SKM-1 treated with dmso at 0.1 percent for 144 hours (cell line): ENCODE data around the gene ALDH1A2.
"Not testable (repeated sequence)": the region's sequence is repeated elsewhere in the genome, so short reads cannot be mapped to it uniquely, and the experiment has no call there.

Experiments used
- DNase-seq: peaks from one replicate; lab custom pipeline; 2025; ENCODE audit not compliant: unreplicated experiment; lab: John Stamatoyannopoulos, UW

The ALDH1A2 gene

DNA sequence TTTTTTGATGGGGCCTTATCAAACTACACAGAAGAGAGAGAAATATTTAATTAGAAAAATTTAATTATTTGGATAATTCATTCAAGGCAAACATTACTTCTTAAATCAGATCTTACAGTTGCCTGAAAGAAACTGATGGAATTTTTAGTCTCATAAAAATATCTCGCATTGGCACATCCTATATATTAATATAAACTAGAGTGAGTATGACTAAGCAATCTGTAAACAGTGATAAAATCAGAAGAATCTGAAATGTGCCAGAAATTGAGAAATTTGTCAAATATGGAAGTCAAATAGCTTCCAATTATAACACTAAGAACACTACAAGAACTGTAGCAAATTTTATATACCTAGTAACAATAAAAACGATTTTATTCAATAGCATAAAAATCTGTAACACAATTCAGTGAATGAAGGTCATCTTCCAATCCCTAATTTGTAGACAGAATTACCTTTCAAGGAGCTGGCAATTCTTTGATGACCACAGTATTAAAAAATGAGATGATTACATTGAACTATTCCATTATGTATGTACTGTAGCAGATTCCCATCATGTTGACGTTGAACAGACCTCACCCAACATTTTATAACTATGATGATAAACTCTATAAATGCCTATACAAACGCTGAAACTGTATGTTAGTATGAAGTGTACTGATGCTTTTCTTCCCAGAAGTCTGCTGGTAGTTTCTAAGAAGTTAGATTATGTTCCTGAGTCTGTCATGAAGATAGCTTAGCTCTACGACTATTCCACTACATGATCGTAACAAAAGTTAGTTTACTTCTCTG lies 63.0 kb downstream of the ALDH1A2 start:
- no peak for DNase-seq

- not testable (repeated sequence) for DNase-seq
These were observed 65.8 kb downstream of the ALDH1A2 start for GRCh38 chr15:57999699-58000098.

GRCh38 chr15:57996561-57996960 lies 69.0 kb downstream of the ALDH1A2 start:
- no peak for DNase-seq

- no peak for DNase-seq
These were observed 71.1 kb downstream of the ALDH1A2 start for GRCh38 chr15:57994221-57995049.

DNA sequence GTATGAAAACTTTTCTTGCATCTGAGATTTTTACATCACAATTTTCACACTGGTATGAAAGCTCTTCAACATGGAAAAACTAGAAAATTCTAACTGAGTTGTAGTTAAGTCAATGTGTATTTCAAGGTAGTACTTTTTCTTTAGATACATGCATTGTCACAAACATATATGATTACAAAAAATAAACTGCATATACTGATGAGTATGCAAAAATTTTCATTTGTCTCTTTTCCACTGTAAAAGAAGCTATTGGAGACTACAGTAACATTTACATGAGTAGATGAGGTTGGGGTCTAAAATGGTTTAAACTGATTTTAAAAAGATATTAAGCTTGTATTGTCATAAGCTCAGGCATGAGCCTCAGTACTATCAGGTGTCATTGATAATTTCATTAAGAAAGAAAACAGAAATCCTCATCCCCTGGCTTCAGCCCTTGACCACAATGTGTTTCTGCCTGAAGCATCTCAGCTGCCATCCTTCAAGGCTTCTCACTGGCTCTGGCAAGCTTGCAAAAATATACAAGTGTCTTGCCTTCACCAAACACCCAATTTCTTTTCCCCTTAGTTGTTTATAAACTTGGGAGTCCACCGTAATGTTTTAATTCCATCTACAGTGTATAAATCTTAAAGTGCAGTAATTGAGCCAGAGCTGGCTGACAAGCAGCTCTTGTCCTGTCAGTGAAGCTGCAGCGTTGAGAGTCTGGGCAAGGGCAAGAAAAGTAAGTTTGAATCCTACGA lies 71.9 kb downstream of the ALDH1A2 start:
- no peak for DNase-seq

DNA sequence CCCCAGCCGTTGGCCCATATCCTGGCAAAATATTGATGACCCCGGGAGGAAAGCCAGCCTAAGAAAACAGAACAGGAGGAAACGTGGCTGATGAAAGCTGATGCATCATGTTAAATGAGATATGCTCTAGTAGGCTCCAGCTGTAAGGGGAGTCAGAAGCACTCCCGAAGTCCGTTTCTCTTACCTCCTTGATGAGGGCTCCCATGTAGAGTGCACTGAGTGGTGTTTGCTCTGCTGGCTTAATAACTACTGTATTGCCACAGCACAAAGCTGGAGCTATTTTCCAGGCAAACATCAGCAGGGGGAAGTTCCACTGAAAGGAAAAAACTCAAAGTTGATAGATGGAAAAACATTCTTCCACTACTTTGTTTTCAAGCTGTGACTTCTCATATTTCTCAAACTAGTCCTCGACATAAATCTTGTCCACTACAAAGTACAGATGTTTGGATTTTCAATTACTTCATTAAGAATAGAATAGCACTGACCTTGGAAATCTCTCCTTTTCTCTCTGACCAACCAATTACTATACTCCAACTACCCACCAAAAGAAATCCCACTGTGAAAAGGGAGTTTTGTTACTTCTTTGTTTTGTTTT lies 72.7 kb downstream of the ALDH1A2 start:
- DNase-seq, result no peak

DNA sequence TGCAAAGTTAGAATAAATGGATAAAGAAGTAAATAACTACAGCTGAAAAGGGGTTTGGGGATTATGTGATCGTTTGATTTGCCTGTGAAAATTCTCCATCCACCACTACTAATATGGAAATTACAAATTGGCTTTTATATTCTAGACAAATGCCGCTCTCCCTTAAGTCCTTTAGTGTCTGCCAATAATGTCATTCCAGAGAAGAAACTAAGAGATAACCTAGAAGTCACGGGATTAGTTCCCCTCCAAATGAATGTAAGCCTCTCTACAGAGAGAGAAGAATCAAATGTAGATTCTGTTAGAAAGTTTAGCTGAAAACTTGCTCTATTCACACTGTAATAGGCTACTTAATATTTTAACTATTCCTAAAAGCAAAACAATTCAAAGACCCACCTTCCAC lies 92.0 kb downstream of the ALDH1A2 start:
- no peak for DNase-seq

GRCh38 chr15:57972864-57973263 lies 92.6 kb downstream of the ALDH1A2 start:
- DNase-seq, result no peak

DNA sequence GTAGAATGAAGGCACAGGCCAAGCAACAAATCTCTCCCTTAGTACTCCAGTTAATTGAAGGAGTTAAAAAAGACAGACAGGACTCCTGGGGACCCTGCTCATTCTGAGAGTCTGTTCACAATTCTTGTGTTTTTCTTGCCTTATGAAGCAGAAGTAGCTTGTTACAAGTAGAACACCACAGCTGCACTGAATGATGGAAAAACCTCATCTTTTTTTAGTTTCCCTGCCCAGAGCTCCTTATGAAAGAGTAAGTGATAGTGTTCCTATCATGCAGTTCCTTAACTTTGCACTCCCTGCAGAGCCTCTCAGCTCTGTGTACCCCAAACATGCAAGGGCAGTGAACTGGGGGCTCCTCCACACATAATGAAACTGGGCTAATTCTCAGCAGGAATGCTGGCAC lies 95.5 kb downstream of the ALDH1A2 start:
- no peak for DNase-seq

- no peak for DNase-seq
These were observed 96.2 kb downstream of the ALDH1A2 start for GRCh38 chr15:57969355-57969754.

GRCh38 chr15:57962887-57963286 lies 102.6 kb downstream of the ALDH1A2 start:
- peak; percentile 60 for DNase-seq

GRCh38 chr15:57961919-57962318 lies 103.6 kb downstream of the ALDH1A2 start:
- DNase-seq, result no peak

- no peak for DNase-seq
These were observed 108.4 kb downstream of the ALDH1A2 start for GRCh38 chr15:57957113-57957512.

- DNase-seq, result no peak
These were observed 111.6 kb downstream of the ALDH1A2 start for GRCh38 chr15:57953874-57954273.

DNA sequence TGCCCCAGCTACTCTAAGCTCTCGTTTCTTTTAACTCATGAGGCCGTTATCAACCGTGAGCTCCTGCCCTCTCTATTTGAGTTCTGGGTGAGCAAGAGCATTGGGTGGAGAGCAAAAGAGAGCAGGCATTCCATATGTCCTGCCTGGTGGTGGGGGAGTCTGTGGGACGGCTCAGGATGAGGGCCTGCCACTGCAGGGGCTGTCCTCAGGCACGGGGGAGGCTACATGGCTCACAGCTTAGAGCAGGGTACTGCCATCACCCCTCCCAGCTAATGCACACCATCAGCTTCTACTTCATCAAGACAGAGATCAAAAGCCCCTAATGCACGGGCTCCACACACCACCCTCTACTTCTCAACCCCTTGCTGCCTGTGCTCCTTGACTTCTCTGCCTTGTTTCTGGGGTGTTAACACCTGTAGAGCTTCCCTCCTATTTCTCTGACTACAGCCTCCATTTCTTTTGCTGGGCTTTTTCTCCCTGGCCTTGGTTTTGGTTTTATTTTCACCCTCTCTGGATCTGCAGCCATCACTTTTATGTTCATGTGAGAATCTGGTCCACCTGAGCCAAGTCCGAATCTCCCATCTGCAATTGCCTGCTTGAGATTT lies 114.1 kb downstream of the ALDH1A2 start:
- no peak for DNase-seq

DNA sequence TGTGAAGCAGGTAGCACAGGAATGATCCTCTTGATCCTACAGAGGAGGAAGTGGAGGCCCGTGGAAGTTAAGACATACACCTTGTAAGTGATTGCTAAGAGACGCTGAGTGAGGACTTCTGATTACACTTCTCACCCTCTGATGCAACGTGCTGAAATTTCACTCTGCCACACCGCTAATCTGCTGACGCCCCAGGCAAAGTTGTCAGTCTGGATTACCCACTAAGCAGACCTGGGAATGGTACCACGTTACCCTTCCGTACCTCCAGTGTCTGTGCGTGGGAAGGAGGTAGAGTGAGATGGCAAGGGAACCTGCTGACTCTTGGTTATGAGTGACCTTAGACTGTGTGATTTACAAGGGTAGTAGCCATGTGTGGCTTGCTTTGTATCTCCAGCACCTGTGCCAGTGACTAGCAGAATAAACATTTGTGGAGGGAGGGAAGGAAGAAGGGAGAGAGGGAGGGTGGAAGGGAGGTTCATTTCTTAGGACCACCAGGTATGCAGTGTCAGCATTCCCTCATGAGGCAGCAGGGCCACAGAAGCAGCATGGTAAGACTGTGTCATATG lies 115.0 kb downstream of the ALDH1A2 start:
- DNase-seq, result no peak

DNA sequence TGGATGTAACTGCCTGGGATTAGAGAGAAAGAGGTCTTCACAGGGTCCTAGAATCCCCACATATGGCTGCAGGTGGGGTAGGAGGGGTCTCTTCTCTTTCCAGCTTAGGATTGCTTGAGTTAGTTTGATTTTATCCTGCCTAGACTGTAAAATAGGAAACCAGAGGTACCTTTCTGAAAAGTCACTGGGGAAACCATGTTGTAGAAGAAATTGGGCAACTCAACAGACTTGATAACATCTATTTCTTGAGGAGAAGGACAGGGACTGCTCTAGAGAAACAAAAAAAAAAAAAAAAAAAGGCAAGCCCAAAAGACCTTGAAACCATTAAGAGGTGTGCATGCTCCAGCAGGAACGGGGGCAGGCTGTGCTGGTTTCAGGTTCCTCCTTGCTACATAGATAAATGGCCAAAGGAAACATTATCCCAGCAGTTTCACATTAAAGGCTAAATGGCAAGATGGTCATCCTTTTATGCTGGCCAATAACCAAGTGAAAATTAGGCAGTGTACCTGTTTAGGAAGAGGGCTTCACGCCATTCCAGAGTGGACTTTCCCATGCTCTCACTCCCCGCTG lies 116.1 kb downstream of the ALDH1A2 start:
- no peak for DNase-seq

DNA sequence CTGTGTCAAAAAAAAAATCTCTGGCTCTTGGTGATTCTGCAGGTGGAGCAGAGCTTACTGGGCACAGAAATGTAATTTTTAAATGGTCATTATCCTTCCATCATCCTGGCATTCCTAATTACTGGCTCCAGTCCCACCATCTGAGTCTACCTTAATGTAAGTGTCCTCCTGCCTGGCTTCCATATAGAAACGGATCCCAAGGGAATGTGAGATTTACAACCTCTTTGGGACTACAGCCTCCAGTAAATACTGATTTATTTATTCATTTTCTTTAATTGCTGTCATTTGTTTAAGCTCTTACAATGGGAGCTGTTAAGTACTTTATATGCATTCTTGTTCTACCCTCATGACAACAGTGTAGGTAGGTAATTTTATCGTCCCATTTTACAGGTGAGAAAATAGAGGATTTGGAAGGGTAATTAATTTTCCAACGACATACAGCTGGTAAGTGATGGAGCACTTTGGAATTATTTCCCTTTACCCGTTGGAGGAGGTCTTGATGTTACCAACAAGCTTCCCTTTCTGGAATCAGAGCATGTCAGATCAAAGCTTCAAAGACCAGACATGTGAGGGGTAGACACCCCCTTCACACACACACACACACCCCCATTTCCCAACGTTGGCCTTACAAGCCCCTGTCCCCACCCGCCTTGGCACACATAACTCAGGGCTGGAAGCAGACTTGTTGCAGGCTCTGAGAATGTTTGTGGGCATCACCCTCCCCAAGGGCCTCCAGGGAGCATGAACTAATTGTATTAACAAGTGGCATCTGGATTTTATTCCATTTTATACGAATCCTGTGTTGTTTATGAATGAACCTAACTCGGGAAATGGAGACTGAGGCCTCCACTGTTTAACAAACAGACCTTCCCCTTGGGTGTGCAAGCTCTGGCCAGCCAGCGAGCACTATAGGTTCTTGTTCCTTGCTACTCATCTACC lies 116.9 kb downstream of the ALDH1A2 start:
- DNase-seq, result no peak

DNA sequence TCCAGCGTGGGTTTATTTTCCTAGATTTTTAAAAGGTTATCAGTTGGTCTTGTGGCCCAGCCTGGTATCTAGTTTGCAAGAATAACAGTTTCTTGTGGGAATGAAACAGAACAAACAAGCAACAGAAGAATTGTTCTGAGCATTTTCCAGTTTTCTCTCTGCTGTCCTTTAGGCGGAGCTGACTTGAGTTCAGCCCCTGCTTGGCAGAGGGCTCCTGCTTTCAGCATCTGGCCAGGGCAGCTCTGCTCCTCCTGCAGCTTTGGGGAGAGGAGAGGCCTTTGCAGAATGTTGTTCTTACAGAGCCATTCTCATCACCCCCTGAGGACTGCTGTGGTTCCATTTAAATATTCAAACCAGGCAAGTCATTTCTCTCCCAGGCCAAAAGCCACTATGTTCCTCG lies 117.7 kb downstream of the ALDH1A2 start:
- no peak for DNase-seq
